HepG2 (cell line): ENCODE measurements around the gene FAM200B. TPM values are rescaled to one million over a fixed set of nuclear protein-coding genes. Genes with fewer than 3 reads are reported as not detected.

Experiments
- ATAC-seq: fragments of 200-7000 bp; cut with Tn5 transposase; 3 replicates; pipeline ENCODE4 v1.9.1; 2020; ENCODE audit warnings: mild to moderate bottlenecking, moderate library complexity
- BruUV-seq: library from RNA; stranded (reverse); fragments of 400-500 nt; replicated peaks from 2 replicates; lab custom pipeline; 2021; lab: Mats Ljungman, UMichigan
- CTCF ChIA-PET: fragments of 300-600 bp; formaldehyde crosslinking; extraction: SDS; loops from one replicate; lab custom pipeline; 2021; ENCODE audit warnings: low total read pairs, inconsistent platforms, low intra/inter-chr PET ratio; lab: Yijun Ruan, JAX
- POLR2A ChIA-PET: fragments of 350-600 bp; sonication (Branson Sonifier 250); formaldehyde crosslinking; loops from one replicate; lab custom pipeline; 2020; ENCODE audit warnings: antibody characterized with exemption, inconsistent platforms; lab: Yijun Ruan, JAX
- DNase-seq: peaks from one replicate; pipeline ENCODE4 v3.0.0-alpha.2; 2015; ENCODE audit warnings: low spot score
- FAIRE-seq: peaks from 3 replicates; lab custom pipeline; 2011; peaks lifted over from hg19 to GRCh38; lab: Jason Lieb, UNC
- H2AFZ ChIP-seq: one replicate; pipeline ENCODE4 v1.6.1; 2011; ENCODE audit warnings: low read length, inconsistent platforms
- H3K27ac ChIP-seq: fragments of 300-600 bp; 3 replicates; pipeline ENCODE4 v1.8.0; 2011; ENCODE audit warnings: mixed run types, mild to moderate bottlenecking, mixed read lengths, low read length, inconsistent platforms; ENCODE audit not compliant: insufficient read depth; ENCODE audit errors: extremely low read length
- H3K27me3 ChIP-seq, 2 experiments: fragments of 200-600 bp in 1 of 2; 2 replicates in 1 of 2; 3 replicates in 1 of 2; pipeline versions ENCODE4 v1.6.0 to v1.8.0; 2011; ENCODE audit warnings: low read length in 2 of 2, mild to moderate bottlenecking in 2 of 2, moderate library complexity in 2 of 2, inconsistent platforms in 1 of 2; ENCODE audit not compliant: insufficient read depth in 2 of 2, control insufficient read depth in 1 of 2
- H3K36me3 ChIP-seq, 2 experiments: fragments of 200-600 bp in 1 of 2; replicated peaks in 1 of 2; 2 replicates in 1 of 2; 3 replicates in 1 of 2; pipeline versions ENCODE4 v1.5.1 to v1.8.0; 2011; ENCODE audit warnings: low read length in 2 of 2, inconsistent platforms in 1 of 2; ENCODE audit not compliant: insufficient read depth in 2 of 2, control insufficient read depth in 1 of 2
- H3K4me1 ChIP-seq: 2 replicates; pipeline ENCODE4 v1.5.1; 2012; ENCODE audit warnings: low read length, inconsistent platforms; ENCODE audit not compliant: insufficient read depth
- H3K4me2 ChIP-seq: 2 replicates; pipeline ENCODE4 v1.6.0; 2011; ENCODE audit warnings: low read depth, low read length, inconsistent platforms
- H3K4me3 ChIP-seq, 3 experiments: fragments of 200-600 bp in 1 of 3; sonication (generic), shearing (Covaris generic) in 1 of 3; replicated peaks in 1 of 3; 2 replicates each; pipeline ENCODE4 v1.5.1; 2011 to 2016; ENCODE audit warnings: low read length in 3 of 3, inconsistent platforms in 2 of 3, low read depth in 2 of 3, mild to moderate bottlenecking in 2 of 3, control low read depth in 1 of 3, mixed read lengths in 1 of 3; ENCODE audit not compliant: insufficient read depth in 1 of 3
- H3K79me2 ChIP-seq: one replicate; pipeline ENCODE4 v1.6.1; 2011; ENCODE audit warnings: low read length, inconsistent platforms; ENCODE audit not compliant: insufficient read depth
- H3K9ac ChIP-seq: 2 replicates; pipeline ENCODE4 v1.6.0; 2011; ENCODE audit warnings: mild to moderate bottlenecking, low read depth, low read length, inconsistent platforms; ENCODE audit not compliant: insufficient read depth
- H3K9me3 ChIP-seq: 2 replicates; pipeline ENCODE4 v1.5.1; 2012; ENCODE audit warnings: mild to moderate bottlenecking, low read length
- H4K20me1 ChIP-seq: 2 replicates; pipeline ENCODE4 v1.6.0; 2011; ENCODE audit warnings: inconsistent platforms, mild to moderate bottlenecking, low read length, moderate library complexity; ENCODE audit not compliant: insufficient read depth
- ATF7 ChIP-seq, 2 experiments: fragments of 450-650 bp in 1 of 2; sonication (generic) in 1 of 2; formaldehyde crosslinking in 1 of 2; IDR thresholded peaks; 2 replicates each; pipeline versions ENCODE4 v1.4.0 to v1.6.1; 2016 to 2020; ENCODE audit warnings: antibody characterized with exemption in 1 of 2, mild to moderate bottlenecking in 1 of 2, missing genetic modification reagents in 1 of 2
- CREB1 ChIP-seq, 2 experiments: fragments of 450-650 bp in 1 of 2; IDR thresholded peaks; 2 replicates each; pipeline ENCODE4 v1.6.1; 2016 to 2017; ENCODE audit warnings: control low read depth in 1 of 2, mild to moderate bottlenecking in 1 of 2, missing compliant biosample characterization in 1 of 2, missing genetic modification characterization in 1 of 2
- FOSL2 ChIP-seq: sonication (generic); formaldehyde crosslinking; IDR thresholded peaks from 2 replicates; pipeline ENCODE4 v1.4.0; 2020; ENCODE audit warnings: missing genetic modification reagents
- JUNB ChIP-seq: sonication (generic); formaldehyde crosslinking; IDR thresholded peaks from 2 replicates; pipeline ENCODE4 v1.8.0; 2022; ENCODE audit warnings: missing genetic modification reagents, mild to moderate bottlenecking, borderline replicate concordance
- ZNF441 ChIP-seq: sonication (generic); formaldehyde crosslinking; IDR thresholded peaks from 2 replicates; pipeline ENCODE4 v1.7.0; 2021; ENCODE audit warnings: missing genetic modification reagents, borderline replicate concordance
- ZNF563 ChIP-seq: sonication (generic); formaldehyde crosslinking; IDR thresholded peaks from 2 replicates; pipeline ENCODE4 v1.8.0; 2022; ENCODE audit warnings: mild to moderate bottlenecking, moderate library complexity, missing genetic modification reagents
- ZNF737 ChIP-seq: sonication (generic); formaldehyde crosslinking; IDR thresholded peaks from 2 replicates; pipeline ENCODE4 v1.5.0; 2020; ENCODE audit warnings: missing genetic modification reagents, mild to moderate bottlenecking, borderline replicate concordance
- ZNF777 ChIP-seq: sonication (generic); formaldehyde crosslinking; IDR thresholded peaks from 2 replicates; pipeline ENCODE4 v1.4.0; 2020; ENCODE audit warnings: missing genetic modification reagents
- ZUFSP ChIP-seq: sonication (generic); formaldehyde crosslinking; IDR thresholded peaks from 2 replicates; pipeline ENCODE4 v1.9.0; 2021; ENCODE audit warnings: missing genetic modification reagents, mild to moderate bottlenecking, borderline replicate concordance
- WGBS: methylation state at CpG from one replicate; pipeline ENCODE4 v1.1.6; 2017; ENCODE audit warnings: low lambda C conversion rate; 5-methylcytosine and 5-hydroxymethylcytosine counted together
- in situ Hi-C: cut with HindIII; loops from 2 replicates; pipeline ENCODE4 v1.10.0; 2017; ENCODE audit warnings: low pct_unique_long_range_greater_than_20kb; ENCODE audit not compliant: extremely low pct_ligation_motif_present
- intact Hi-C: fragments of 100-400 bp; cut with micrococcal nuclease; formaldehyde crosslinking; loops from one replicate; pipeline ENCODE4 v1.10.0; 2022; ENCODE audit not compliant: unreplicated experiment
- polyA plus RNA-seq, 8 experiments: library from polyadenylated mRNA; depleted of rRNA in 3 of 8; stranded (reverse) in 7 of 8; unstranded in 1 of 8; fragments of >200 nt; fragmentation: Illumina TruSeq in 4 of 8; extraction: Trizol in 4 of 8; gene quantifications; 2 replicates each; pipeline versions ENCODE4 v1.2.1 to v1.2.3, GENCODE V29; 2011 to 2016; ENCODE audit warnings: low read depth in 4 of 8, missing spikeins in 1 of 8, mixed read lengths in 1 of 8; ENCODE audit not compliant: insufficient read depth in 1 of 8
- total RNA-seq, 5 experiments: library from RNA; depleted of rRNA; stranded (reverse); fragments of >200 nt; fragmentation: Illumina TruSeq; extraction: Trizol; gene quantifications; 2 replicates each; pipeline ENCODE4 v1.2.3, GENCODE V29; 2016; ENCODE audit warnings: low read depth in 1 of 5

FAM200B gene
- total and polyA plus RNA-seq, 2 of the 13 experiments (the other 11 are each of a cell fraction or from before 2014, with no cell fraction given), result 25.6 to 41.8 TPM

- Histone ChIP-seq H2AFZ (no peak overlapping the region), H3K4me2 (peak overlapping the region; percentile 78), H3K79me2 (no peaks in the 10 kb centered on the region), H3K27me3 (no peaks in the 10 kb centered on the region), H3K9ac (no peak overlapping the region), H3K36me3 (no peaks in the 10 kb centered on the region), H3K4me3 (0 out of 6 replicates have a peak overlapping the region, but pooled peaks of 1 of the 3 experiments have one; percentile 6), H3K4me1 (peaks cover 21% of the 10 kb centered on the region), H3K9me3 (no peaks in the 10 kb centered on the region), H4K20me1 (no peaks in the 10 kb centered on the region), H3K27ac (no peak overlapping the region)
- 17% methylated on average over 3 of the region's 4 CpGs for WGBS
- DNase-seq, result no peak
- CTCF ChIA-PET, result no interaction called here
- no peak for TF ChIP-seq ZNF777
- TF ChIP-seq FOSL2 (CRISPR knock-in tag), result no peak
- TF ChIP-seq ZUFSP (CRISPR knock-in tag), result no peak
- TF ChIP-seq ZNF441, result no peak
- TF ChIP-seq ZNF737 (CRISPR knock-in tag), result no peak
- peak; percentile 83 for TF ChIP-seq ATF7 (IDR thresholded peaks at IDR 0.05)
- no peak for TF ChIP-seq ATF7 (CRISPR knock-in tag; IDR thresholded peaks at IDR 0.05)
- TF ChIP-seq ZNF563 (CRISPR knock-in tag), result no peak
- 0 out of 2 replicates have a peak, but pooled peaks have one; percentile 9 for TF ChIP-seq JUNB
- TF ChIP-seq CREB1 (IDR thresholded peaks at IDR 0.05), result peak; percentile 75
- no peak for TF ChIP-seq CREB1 (CRISPR knock-in tag; IDR thresholded peaks at IDR 0.05)
- no peak for FAIRE-seq
- intact Hi-C loops (no loop called here), in situ Hi-C loops (no loop called here)
- BruUV-seq, result no TSS peak
- peak; percentile 21; the same call in 2 of the 3 replicates for ATAC-seq
- POLR2A ChIA-PET, result no interaction called here
Observed at GRCh38 chr4:15719506-15719905, 37.9 kb downstream of the FAM200B start.
